Breast epithelium (tissue), 3 donors: ENCODE results near the gene CHRNB4.

Source experiments
- CTCF ChIP-seq, 3 donors: fragments of 450-650 bp; IDR thresholded peaks; one replicate each; pipeline ENCODE4 v1.5.1; 2016 to 2017; ENCODE audit warnings: antibody characterized with exemption in 3 of 3, mild to moderate bottlenecking in 3 of 3, moderate library complexity in 3 of 3
- POLR2A ChIP-seq: fragments of 450-650 bp; IDR thresholded peaks from one replicate; pipeline ENCODE4 v1.6.1; 2016; ENCODE audit warnings: antibody characterized with exemption, mild to moderate bottlenecking, moderate library complexity
- POLR2AphosphoS5 ChIP-seq, 3 donors: sonication (generic); formaldehyde crosslinking; IDR thresholded peaks; one replicate each; pipeline ENCODE4 v1.6.1; 2017; ENCODE audit warnings: antibody characterized with exemption in 3 of 3

DNA sequence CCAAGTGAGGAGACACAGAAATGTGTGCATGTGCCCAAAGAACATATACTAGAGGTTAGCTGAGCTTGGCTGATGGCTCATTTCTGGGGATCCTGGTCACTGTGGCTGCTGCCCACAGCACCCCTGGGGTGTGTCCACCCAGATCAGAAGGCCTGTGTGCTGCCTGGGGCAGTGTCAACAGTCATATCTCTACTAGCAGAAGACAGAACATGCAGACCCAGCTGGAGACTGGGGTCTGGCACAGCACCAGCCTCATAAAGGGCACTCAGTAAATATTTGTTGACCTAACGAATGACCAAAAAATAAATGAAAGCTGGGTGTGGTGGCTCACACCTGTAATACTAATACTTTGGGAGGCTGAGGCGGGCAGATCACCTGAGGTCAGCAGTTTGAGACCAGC, 36.6 kb downstream of the CHRNB4 start:
- TF ChIP-seq CTCF (IDR thresholded peaks at IDR 0.05) (no peak), POLR2A (no peak), POLR2AphosphoS5 (IDR thresholded peaks at IDR 0.05) (no peak)
